Measurements from ENCODE around the gene SEC14L2.
"Not testable (repeated sequence)": the region's sequence is repeated elsewhere in the genome, so short reads cannot be mapped to it uniquely, and the experiment has no call there.

SEC14L2 gene

GRCh38 chr22:30380011-30380410 is 16.8 kb upstream of the SEC14L2 start:
- no peak for DNase-seq

GRCh38 chr22:30381264-30381663 is 15.6 kb upstream of the SEC14L2 start:
- no peak for DNase-seq

- DNase-seq = no peak
Observed at GRCh38 chr22:30382340-30382739, 14.5 kb upstream of the SEC14L2 start.

- no peak for DNase-seq
Observed at GRCh38 chr22:30383061-30383460, 13.8 kb upstream of the SEC14L2 start.

- DNase-seq = no peak
Observed at GRCh38 chr22:30385942-30386341, 10.9 kb upstream of the SEC14L2 start.

GRCh38 chr22:30386608-30386959 is 10.2 kb upstream of the SEC14L2 start:
- no peak for DNase-seq

GRCh38 chr22:30386960-30387827 is 9.6 kb upstream of the SEC14L2 start, which contains the start of gene RNF215:
TSS of gene RNF215 (minus strand) at chr22:30387411. CDS start at chr22:30387313, 98 bp downstream.
- peak; percentile 90 for DNase-seq

GRCh38 chr22:30390974-30391691 is 5.7 kb upstream of the SEC14L2 start:
- DNase-seq = peak; percentile 83

GRCh38 chr22:30392661-30393321 is 4.0 kb upstream of the SEC14L2 start:
- peak; percentile 34 for DNase-seq

GRCh38 chr22:30393322-30393680 is 3.5 kb upstream of the SEC14L2 start:
- DNase-seq = no peak

GRCh38 chr22:30393885-30394284 is 2.9 kb upstream of the SEC14L2 start:
- DNase-seq = no peak

- no peak for DNase-seq
Observed at GRCh38 chr22:30397656-30398635, 1.1 kb downstream of the SEC14L2 start.

GRCh38 chr22:30398685-30399680 is 2.2 kb downstream of the SEC14L2 start:
- no peak for DNase-seq

GRCh38 chr22:30399718-30400117 is 2.9 kb downstream of the SEC14L2 start:
- DNase-seq = no peak

GRCh38 chr22:30400159-30400558 is 3.3 kb downstream of the SEC14L2 start:
- no peak for DNase-seq

GRCh38 chr22:30401024-30401423 is 4.2 kb downstream of the SEC14L2 start:
- not testable (repeated sequence) for DNase-seq

GRCh38 chr22:30402028-30402765 is 5.4 kb downstream of the SEC14L2 start:
- no peak for DNase-seq

- not testable (repeated sequence) for DNase-seq
Observed at GRCh38 chr22:30402766-30403104, 5.9 kb downstream of the SEC14L2 start.

GRCh38 chr22:30404307-30404706 is 7.5 kb downstream of the SEC14L2 start:
- DNase-seq = no peak

GRCh38 chr22:30405731-30406130 is 8.9 kb downstream of the SEC14L2 start:
- no peak for DNase-seq
